Adrenal gland (tissue), 19 donors: ENCODE results near the gene LIPI. TPM values are rescaled to one million over a fixed set of nuclear protein-coding genes. Genes with fewer than 3 reads are reported as not detected.

Source experiments
- DNase-seq, 7 donors: peaks; one replicate each; pipeline ENCODE4 v3.0.0-alpha.2; 2019 to 2020
- H3K27ac ChIP-seq, 5 donors: fragments of 200-600 bp; sonication (generic) in 4 of 5; 1 replicate in 3 of 5; 2 replicates in 2 of 5; pipeline versions ENCODE4 v1.5.1 to v1.8.0; 2016 to 2020; ENCODE audit warnings: mild to moderate bottlenecking in 1 of 5
- H3K27me3 ChIP-seq: fragments of 200-600 bp; 2 replicates; pipeline ENCODE4 v1.8.0; 2021
- H3K36me3 ChIP-seq, 2 donors: fragments of 200-600 bp; replicated peaks in 1 of 2; 1 replicate in 1 of 2; 2 replicates in 1 of 2; pipeline versions ENCODE4 v1.5.1 to v1.8.0; 2018 to 2022
- H3K4me1 ChIP-seq, 2 donors: fragments of 200-600 bp; replicated peaks in 1 of 2; 1 replicate in 1 of 2; 2 replicates in 1 of 2; pipeline versions ENCODE4 v1.5.1 to v1.8.0; 2018 to 2021
- H3K4me3 ChIP-seq, 4 donors: fragments of 200-600 bp; sonication (generic) in 3 of 4; one replicate each; pipeline ENCODE4 v1.5.1; 2016 to 2018
- H3K9me3 ChIP-seq, 3 donors: fragments of 200-600 bp; sonication (generic) in 1 of 3; replicated peaks in 1 of 3; 1 replicate in 2 of 3; 2 replicates in 1 of 3; pipeline versions ENCODE4 v1.5.1 to v1.8.0; 2016 to 2021
- POLR2A ChIP-seq, 2 donors: fragments of 450-650 bp; IDR thresholded peaks; one replicate each; pipeline ENCODE4 v1.6.1; 2017; ENCODE audit warnings: antibody characterized with exemption in 2 of 2, mild to moderate bottlenecking in 2 of 2, moderate library complexity in 1 of 2
- WGBS, 4 donors: extraction: QIAGEN DNeasy Blood & Tissue Kit in 2 of 4; methylation state at CpG; one replicate each; pipeline versions ENCODE4 v1.1.5 to v1.1.7; 2013 to 2017; 5-methylcytosine and 5-hydroxymethylcytosine counted together
- intact Hi-C, 2 donors: fragments of 100-400 bp; cut with DNase I; formaldehyde crosslinking; loops; one replicate each; pipeline versions ENCODE4 v1.14.1 to v1.15.0; 2022 to 2023
- long read RNA-seq, 10 donors: library from polyadenylated mRNA in 3 of 10; unstranded in 2 of 10; stranded (forward) in 1 of 10; transcript quantifications; one replicate each; pipeline ENCODE4 v2.0.0 and lab custom pipeline, GENCODE V29; 2021 to 2026
- polyA plus RNA-seq, 3 donors: library from polyadenylated mRNA; stranded (reverse); fragments of 200-250 nt in 2 of 3; fragments of 350-450 nt in 1 of 3; fragmentation: Illumina TruSeq in 1 of 3; extraction: RNeasy Lipid Tissue Mini Kit (QIAGEN cat#74804) in 1 of 3; gene quantifications; one replicate each; pipeline ENCODE4 v1.2.3, GENCODE V29; 2013 to 2014
- total RNA-seq, 9 donors: library from RNA; depleted of rRNA in 4 of 9; stranded (reverse); fragments of >200 nt in 4 of 9; fragments of 120-200 nt in 1 of 9; fragmentation: NEBNext Ultra II Directional in 1 of 9; extraction: Animal tissue kit (Norgen Biotek cat#: 25700) in 1 of 9; gene quantifications; one replicate each; pipeline versions ENCODE4 v1.1.0 to v1.2.4, GENCODE V29; 2013 to 2023
- TF ChIP-seq, protein P1 (sequence below), 6 experiments: fragments of 450-650 bp in 4 of 6; fragments of 200-600 bp in 2 of 6; sonication (generic) in 1 of 6; IDR thresholded peaks; 1 replicate in 5 of 6; 2 replicates in 1 of 6; pipeline versions ENCODE4 v1.5.1 to v1.8.0; 2016 to 2021; ENCODE audit warnings: antibody characterized with exemption in 6 of 6, mild to moderate bottlenecking in 2 of 6, moderate library complexity in 1 of 6
- donor health status: healthy with polysubstance abuse.
- donor health status: Bipolar disorder and iron deficiency.
- donor health status: DM: yes; HTN: yes; CAD: no.
- donor health status: DM: no; HTN: no; CAD: no.
- donor health status: DM: no; HTN: no; CAD: no.
- donor health status: DM: yes; HTN: yes; CAD: no.

LIPI gene
- total RNA-seq, result not detected
- not detected for polyA plus RNA-seq
- long read RNA-seq, donor 1, result 0 reads
- long read RNA-seq, donor 2, result 0 reads
- long read RNA-seq, donor 3, result 0 reads
- long read RNA-seq, donor 4, result 0 reads
- long read RNA-seq, donor 5, result 0 reads
- long read RNA-seq, donor 6, result 0 reads
- long read RNA-seq, donor 7, result 0 reads
- long read RNA-seq, donor 8, result 0 reads
- long read RNA-seq, donor 9, result 0 reads
- long read RNA-seq, donor 10, result 0 reads

GRCh38 chr21:14210738-14211137 is at the start of gene LIPI:
Gene LIPI (minus strand): TSS chr21:14210955. CDS start chr21:14210845, 110 bp downstream.
- no peaks in the 10 kb centered on the region for H3K27me3 ChIP-seq
- WGBS, 4 donors, result 40 to 83% (median 78%) methylated on average over 1 of the region's 1 CpG
- H3K9me3 ChIP-seq, result no peaks in the 10 kb centered on the region
- H3K36me3 ChIP-seq, result no peaks in the 10 kb centered on the region
- no peak within 1 kb of the TSS for H3K27ac ChIP-seq
- no peak for DNase-seq
- H3K4me1 ChIP-seq, result no peaks in the 10 kb centered on the region
- TF ChIP-seq, protein P1, sequence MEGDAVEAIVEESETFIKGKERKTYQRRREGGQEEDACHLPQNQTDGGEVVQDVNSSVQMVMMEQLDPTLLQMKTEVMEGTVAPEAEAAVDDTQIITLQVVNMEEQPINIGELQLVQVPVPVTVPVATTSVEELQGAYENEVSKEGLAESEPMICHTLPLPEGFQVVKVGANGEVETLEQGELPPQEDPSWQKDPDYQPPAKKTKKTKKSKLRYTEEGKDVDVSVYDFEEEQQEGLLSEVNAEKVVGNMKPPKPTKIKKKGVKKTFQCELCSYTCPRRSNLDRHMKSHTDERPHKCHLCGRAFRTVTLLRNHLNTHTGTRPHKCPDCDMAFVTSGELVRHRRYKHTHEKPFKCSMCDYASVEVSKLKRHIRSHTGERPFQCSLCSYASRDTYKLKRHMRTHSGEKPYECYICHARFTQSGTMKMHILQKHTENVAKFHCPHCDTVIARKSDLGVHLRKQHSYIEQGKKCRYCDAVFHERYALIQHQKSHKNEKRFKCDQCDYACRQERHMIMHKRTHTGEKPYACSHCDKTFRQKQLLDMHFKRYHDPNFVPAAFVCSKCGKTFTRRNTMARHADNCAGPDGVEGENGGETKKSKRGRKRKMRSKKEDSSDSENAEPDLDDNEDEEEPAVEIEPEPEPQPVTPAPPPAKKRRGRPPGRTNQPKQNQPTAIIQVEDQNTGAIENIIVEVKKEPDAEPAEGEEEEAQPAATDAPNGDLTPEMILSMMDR (IDR thresholded peaks at IDR 0.05), result no peak
- no peak for TF ChIP-seq POLR2A (IDR thresholded peaks at IDR 0.05)
- no peak within 1 kb of the TSS for H3K4me3 ChIP-seq
- intact Hi-C loops, result no loop called here

GRCh38 chr21:14260174-14260764 is 49.5 kb upstream of the LIPI start:
- WGBS, 4 donors, result 25 to 33% (median 30%) methylated on average over 1 of the region's 1 CpG
- Histone ChIP-seq H3K36me3 (no peaks in the 10 kb centered on the region), H3K9me3 (no peaks in the 10 kb centered on the region), H3K27me3 (peaks cover 6% of the 10 kb centered on the region), H3K4me1 (no peaks in the 10 kb centered on the region), H3K27ac (no peak overlapping the region), H3K4me3 (no peak overlapping the region)
- intact Hi-C loops, result no loop called here
- no peak for TF ChIP-seq POLR2A (IDR thresholded peaks at IDR 0.05)
- TF ChIP-seq, protein P1 (IDR thresholded peaks at IDR 0.05), result no peak
- no peak for DNase-seq

- Histone ChIP-seq H3K27me3 (peaks cover 6% of the 10 kb centered on the region), H3K27ac (no peak overlapping the region), H3K4me1 (no peaks in the 10 kb centered on the region), H3K4me3 (no peak overlapping the region), H3K9me3 (no peaks in the 10 kb centered on the region), H3K36me3 (no peaks in the 10 kb centered on the region)
- WGBS, 4 donors, result 32 to 38% (median 35%) methylated on average over 3 of the region's 3 CpGs
- TF ChIP-seq, protein P1 (IDR thresholded peaks at IDR 0.05), result peak; percentile 33 to 67 (median 58)
- TF ChIP-seq POLR2A (IDR thresholded peaks at IDR 0.05), result no peak
- no peak for DNase-seq
- intact Hi-C loops, result loop anchor here in 1 of 2 donors (10.0 kb wide), 1 partner anchor 1335 kb away; no protein-coding TSS in a partner anchor
Observed at GRCh38 chr21:14259747-14260146, 49.0 kb upstream of the LIPI start.

- DNase-seq, result no peak
- TF ChIP-seq POLR2A (IDR thresholded peaks at IDR 0.05), result no peak
- TF ChIP-seq, protein P1 (IDR thresholded peaks at IDR 0.05), result no peak
- Histone ChIP-seq H3K4me1 (no peaks in the 10 kb centered on the region), H3K4me3 (no peak overlapping the region), H3K36me3 (no peaks in the 10 kb centered on the region), H3K27ac (no peak overlapping the region), H3K27me3 (no peaks in the 10 kb centered on the region), H3K9me3 (no peaks in the 10 kb centered on the region)
- WGBS, 4 donors, result 28 to 63% (median 41%) methylated on average over 1 of the region's 1 CpG
- intact Hi-C loops, result loop anchor here in 1 of 2 donors (10.0 kb wide), 1 partner anchor 1343 kb away; no protein-coding TSS in a partner anchor
Observed at GRCh38 chr21:14251336-14251735, 40.6 kb upstream of the LIPI start.
